ENCODE measurements around the gene C4orf17. TPM values are rescaled to one million over a fixed set of nuclear protein-coding genes. Genes with fewer than 3 reads are reported as not detected.

Gene C4orf17
- polyA plus RNA-seq, 1 of the 3 experiments (the other 2 are of a cell fraction) = not detected

DNA sequence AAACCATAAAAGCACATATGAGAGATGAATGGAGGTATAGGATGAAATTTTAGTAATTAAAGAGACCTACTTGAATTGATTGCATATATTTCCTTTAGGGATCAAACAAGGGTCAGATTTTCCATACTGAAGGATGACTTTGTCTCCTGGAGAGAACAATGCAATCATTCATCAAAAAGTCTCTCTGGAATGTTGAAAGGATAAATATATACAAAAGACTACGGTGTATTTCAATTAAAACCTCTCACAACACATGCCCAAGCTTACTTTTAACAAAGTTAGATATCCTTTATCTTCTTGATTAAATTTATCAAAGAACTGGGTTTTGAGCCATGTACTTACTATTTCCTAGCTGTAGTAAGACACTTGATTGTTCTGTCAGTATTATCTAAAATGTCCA, 38.9 kb upstream of the C4orf17 start (continued):
- TF ChIP-seq, protein P1, sequence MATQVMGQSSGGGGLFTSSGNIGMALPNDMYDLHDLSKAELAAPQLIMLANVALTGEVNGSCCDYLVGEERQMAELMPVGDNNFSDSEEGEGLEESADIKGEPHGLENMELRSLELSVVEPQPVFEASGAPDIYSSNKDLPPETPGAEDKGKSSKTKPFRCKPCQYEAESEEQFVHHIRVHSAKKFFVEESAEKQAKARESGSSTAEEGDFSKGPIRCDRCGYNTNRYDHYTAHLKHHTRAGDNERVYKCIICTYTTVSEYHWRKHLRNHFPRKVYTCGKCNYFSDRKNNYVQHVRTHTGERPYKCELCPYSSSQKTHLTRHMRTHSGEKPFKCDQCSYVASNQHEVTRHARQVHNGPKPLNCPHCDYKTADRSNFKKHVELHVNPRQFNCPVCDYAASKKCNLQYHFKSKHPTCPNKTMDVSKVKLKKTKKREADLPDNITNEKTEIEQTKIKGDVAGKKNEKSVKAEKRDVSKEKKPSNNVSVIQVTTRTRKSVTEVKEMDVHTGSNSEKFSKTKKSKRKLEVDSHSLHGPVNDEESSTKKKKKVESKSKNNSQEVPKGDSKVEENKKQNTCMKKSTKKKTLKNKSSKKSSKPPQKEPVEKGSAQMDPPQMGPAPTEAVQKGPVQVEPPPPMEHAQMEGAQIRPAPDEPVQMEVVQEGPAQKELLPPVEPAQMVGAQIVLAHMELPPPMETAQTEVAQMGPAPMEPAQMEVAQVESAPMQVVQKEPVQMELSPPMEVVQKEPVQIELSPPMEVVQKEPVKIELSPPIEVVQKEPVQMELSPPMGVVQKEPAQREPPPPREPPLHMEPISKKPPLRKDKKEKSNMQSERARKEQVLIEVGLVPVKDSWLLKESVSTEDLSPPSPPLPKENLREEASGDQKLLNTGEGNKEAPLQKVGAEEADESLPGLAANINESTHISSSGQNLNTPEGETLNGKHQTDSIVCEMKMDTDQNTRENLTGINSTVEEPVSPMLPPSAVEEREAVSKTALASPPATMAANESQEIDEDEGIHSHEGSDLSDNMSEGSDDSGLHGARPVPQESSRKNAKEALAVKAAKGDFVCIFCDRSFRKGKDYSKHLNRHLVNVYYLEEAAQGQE (IDR thresholded peaks at IDR 0.05; ENCODE audit: low read depth, low read length) = no peak
- no peak for TF ChIP-seq NRF1 (IDR thresholded peaks at IDR 0.05; ENCODE audit: low read depth, low read length)

DNA sequence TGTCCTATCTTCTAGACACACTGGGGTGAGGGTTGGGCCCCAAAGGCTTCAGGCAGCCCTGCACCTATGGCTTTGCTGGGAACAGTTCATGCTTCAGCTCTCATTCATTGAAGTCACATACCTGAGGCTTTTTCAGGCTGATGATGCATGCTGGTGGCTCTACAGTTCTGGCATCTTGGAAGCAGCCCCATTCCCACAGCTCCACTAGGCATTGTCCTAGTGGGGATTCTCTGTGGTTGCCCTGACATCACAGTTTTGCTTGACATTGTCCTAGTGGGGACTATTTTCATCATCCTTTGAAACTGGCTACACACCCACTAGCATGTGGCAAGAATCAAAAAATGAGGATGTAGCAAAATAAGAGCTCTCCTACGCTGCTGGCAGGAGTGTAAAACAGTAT, 37.7 kb upstream of the C4orf17 start:
- ChIA-PET CTCF (interaction anchor here (0.8 to 1.1 kb wide), 2 partner anchors 10 to 11 kb away, joined by 3 to 4 read pairs; no protein-coding TSS in a partner anchor), POLR2A (no interaction called here)
- H3K9me2 ChIP-seq = no peaks in the 10 kb centered on the region
- no peaks in the 10 kb centered on the region for H3K9me3 ChIP-seq
- H2AFZ ChIP-seq (ENCODE audit: low read depth) = no peak overlapping the region
- DNase-seq = no peak
- no peak overlapping the region for H3K27ac ChIP-seq (ENCODE audit: low read depth in 2 of 2, low read length in 1 of 2)
- no peaks in the 10 kb centered on the region for H3F3A ChIP-seq (replicated peaks; ENCODE audit: insufficient read depth)
- H3K79me2 ChIP-seq (ENCODE audit: insufficient read depth) = no peaks in the 10 kb centered on the region
- no peak overlapping the region for H3K9ac ChIP-seq
- no peaks in the 10 kb centered on the region for H3K4me1 ChIP-seq (ENCODE audit: control insufficient read depth in 1 of 2, insufficient read depth in 2 of 2, low read depth in 1 of 2, low read length in 1 of 2)
- TF ChIP-seq MEF2A (IDR thresholded peaks at IDR 0.05; ENCODE audit: borderline replicate concordance, low read depth) (no peak), RFX5 (IDR thresholded peaks at IDR 0.05; ENCODE audit: low read length) (no peak), CHD2 (IDR thresholded peaks at IDR 0.05; ENCODE audit: low read length, partially characterized antibody) (no peak)
- no peaks in the 10 kb centered on the region for H3K27me3 ChIP-seq (ENCODE audit: insufficient read depth)
- H3K4me2 ChIP-seq = no peak overlapping the region
- H3K4me3 ChIP-seq (ENCODE audit: low read depth in 2 of 2, low read length in 1 of 2) = no peak overlapping the region
- WGBS (ENCODE audit: low lambda C conversion rate) = 4% methylated on average over 1 of the region's 1 CpG
- no peaks in the 10 kb centered on the region for H3K36me3 ChIP-seq (replicated peaks in 1 of 2; ENCODE audit: control insufficient read depth in 1 of 2, insufficient read depth in 2 of 2, low read length in 1 of 2)
- no peaks in the 10 kb centered on the region for H4K20me1 ChIP-seq (ENCODE audit: insufficient read depth)

DNA sequence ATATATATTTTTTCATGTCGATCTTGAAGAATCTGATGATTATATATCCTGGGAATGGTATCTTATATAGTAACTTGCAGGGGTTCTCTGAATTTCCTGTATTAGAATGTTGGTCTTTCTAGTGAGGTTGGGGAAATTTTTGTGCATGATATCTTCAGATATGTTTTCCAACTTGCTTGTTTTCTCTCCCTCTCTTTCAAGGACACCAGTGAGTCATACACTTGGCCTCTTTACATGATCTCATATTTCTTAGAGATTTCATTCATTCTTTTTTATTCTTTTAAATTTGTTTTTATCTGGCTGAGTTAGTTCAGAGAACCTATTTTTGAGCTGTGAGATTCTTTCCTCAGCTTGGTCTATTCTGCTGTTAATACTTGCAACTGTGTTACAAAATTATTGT, 27.2 kb upstream of the C4orf17 start:
- H3K9ac ChIP-seq = no peak overlapping the region
- H3K9me2 ChIP-seq = no peaks in the 10 kb centered on the region
- no peaks in the 10 kb centered on the region for H3K9me3 ChIP-seq
- CTCF ChIA-PET = interaction anchor here (2.2 kb wide), 1 partner anchor 21 kb away, joined by 10 read pairs; no protein-coding TSS in a partner anchor
- no peaks in the 10 kb centered on the region for H3K27me3 ChIP-seq (ENCODE audit: insufficient read depth)
- DNase-seq = no peak
- no peaks in the 10 kb centered on the region for H3F3A ChIP-seq (replicated peaks; ENCODE audit: insufficient read depth)
- no peak overlapping the region for H3K4me2 ChIP-seq
- H3K27ac ChIP-seq (ENCODE audit: low read depth in 2 of 2, low read length in 1 of 2) = no peak overlapping the region
- no peaks in the 10 kb centered on the region for H3K36me3 ChIP-seq (replicated peaks in 1 of 2; ENCODE audit: control insufficient read depth in 1 of 2, insufficient read depth in 2 of 2, low read length in 1 of 2)
- H3K79me2 ChIP-seq (ENCODE audit: insufficient read depth) = no peaks in the 10 kb centered on the region
- H4K20me1 ChIP-seq (ENCODE audit: insufficient read depth) = no peaks in the 10 kb centered on the region
- no peak overlapping the region for H3K4me3 ChIP-seq (ENCODE audit: low read depth in 2 of 2, low read length in 1 of 2)
- 6% methylated on average over 1 of the region's 1 CpG for WGBS (ENCODE audit: low lambda C conversion rate)
- TF ChIP-seq SIN3A (IDR thresholded peaks at IDR 0.05; ENCODE audit: borderline replicate concordance, low read depth, low read length) (no peak), RCOR1 (IDR thresholded peaks at IDR 0.05; ENCODE audit: low read length) (no peak), RFX5 (IDR thresholded peaks at IDR 0.05; ENCODE audit: low read length) (no peak), EZH2phosphoT487 (IDR thresholded peaks at IDR 0.05; ENCODE audit: borderline replicate concordance, low read depth) (no peak), RAD21 (IDR thresholded peaks at IDR 0.05; ENCODE audit: low read length) (no peak), POLR2AphosphoS5 (IDR thresholded peaks at IDR 0.05; ENCODE audit: low read depth, low read length) (no peak), FOXJ3 (CRISPR knock-in tag; IDR thresholded peaks at IDR 0.05) (no peak), TEAD4 (IDR thresholded peaks at IDR 0.05; ENCODE audit: borderline replicate concordance, insufficient read depth) (no peak), GATA2 (CRISPR knock-in tag; IDR thresholded peaks at IDR 0.05) (no peak)
- TF ChIP-seq, protein P2, sequence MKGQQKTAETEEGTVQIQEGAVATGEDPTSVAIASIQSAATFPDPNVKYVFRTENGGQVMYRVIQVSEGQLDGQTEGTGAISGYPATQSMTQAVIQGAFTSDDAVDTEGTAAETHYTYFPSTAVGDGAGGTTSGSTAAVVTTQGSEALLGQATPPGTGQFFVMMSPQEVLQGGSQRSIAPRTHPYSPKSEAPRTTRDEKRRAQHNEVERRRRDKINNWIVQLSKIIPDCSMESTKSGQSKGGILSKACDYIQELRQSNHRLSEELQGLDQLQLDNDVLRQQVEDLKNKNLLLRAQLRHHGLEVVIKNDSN (IDR thresholded peaks at IDR 0.05; ENCODE audit: borderline replicate concordance, low read depth) = no peak
- POLR2A ChIA-PET = no interaction called here
- no peak overlapping the region for H2AFZ ChIP-seq (ENCODE audit: low read depth)
- no peaks in the 10 kb centered on the region for H3K4me1 ChIP-seq (ENCODE audit: control insufficient read depth in 1 of 2, insufficient read depth in 2 of 2, low read depth in 1 of 2, low read length in 1 of 2)

Data from SK-N-SH (cell line).